ENCODE results near the gene KCNIP3.
"Not testable (repeated sequence)": the region's sequence is repeated elsewhere in the genome, so short reads cannot be mapped to it uniquely, and the experiment has no call there.

The KCNIP3 gene

GRCh38 chr2:95433373-95433772 lies 136.2 kb downstream of the KCNIP3 start:
- not testable (repeated sequence) for DNase-seq

GRCh38 chr2:95433973-95434372 lies 136.8 kb downstream of the KCNIP3 start:
- DNase-seq, result not testable (repeated sequence)

GRCh38 chr2:95434507-95435076 lies 137.4 kb downstream of the KCNIP3 start:
- DNase-seq, result not testable (repeated sequence)

GRCh38 chr2:95435162-95435871 lies 138.2 kb downstream of the KCNIP3 start:
- DNase-seq, result not testable (repeated sequence)
